HG03108 (cell line): ENCODE results near the gene SPDYE3.

ENCODE experiments used
- ATAC-seq: cut with Tn5 transposase; IDR thresholded peaks from one replicate; pipeline ENCODE4 v1.9.1; 2021; ENCODE audit warnings: moderate library complexity; ENCODE audit not compliant: unreplicated experiment

The SPDYE3 gene

GRCh38 chr7:100369105-100369504 is 61.6 kb downstream of the SPDYE3 start:
- peak; percentile 52 for ATAC-seq

- ATAC-seq, result no peak
These were observed 62.8 kb downstream of the SPDYE3 start for GRCh38 chr7:100370303-100370702.

- ATAC-seq, result no peak
These were observed 63.2 kb downstream of the SPDYE3 start for GRCh38 chr7:100370746-100371145.

- no peak for ATAC-seq
These were observed 64.2 kb downstream of the SPDYE3 start for GRCh38 chr7:100371561-100372171.
